NT2/D1 (cell line): ENCODE results near the gene REPS2.

Experiments
- SUZ12 ChIP-seq: IDR thresholded peaks from 2 replicates; pipeline ENCODE4 v1.6.1; 2011; ENCODE audit not compliant: insufficient read length, insufficient read depth; ENCODE audit errors: extremely low read depth
- ZNF274 ChIP-seq: IDR thresholded peaks from 2 replicates; pipeline ENCODE4 v1.6.1; 2011; ENCODE audit warnings: mild to moderate bottlenecking, low read depth, low read length

- TF ChIP-seq ZNF274 (no peak), SUZ12 (no peak)
Measured at GRCh38 chrX:17104433-17104832, 158.0 kb downstream of the REPS2 start.
